Measurements from ENCODE around the gene MOB3B. TPM values are rescaled to one million over a fixed set of nuclear protein-coding genes. Genes with fewer than 3 reads are reported as not detected.

MOB3B gene
- total RNA-seq, 1 experiment from 2014 or later = 2.6 TPM

GRCh38 chr9:27395484-27395921, 134.1 kb downstream of the MOB3B start:
- H4K20me1 ChIP-seq (ENCODE audit: low read length) = no peaks in the 10 kb centered on the region
- H3K27ac ChIP-seq (ENCODE audit: low read length) = no peak overlapping the region
- no peak overlapping the region for H2AFZ ChIP-seq (ENCODE audit: low read length)
- no peaks in the 10 kb centered on the region for H3K79me2 ChIP-seq (ENCODE audit: low read length)
- no peak for DNase-seq
- H3K4me2 ChIP-seq (ENCODE audit: low read length) = no peak overlapping the region
- ATAC-seq = no peak
- no TSS peak for BruUV-seq (replicated peaks)
- H3K9ac ChIP-seq (ENCODE audit: low read length) = no peak overlapping the region
- no peaks in the 10 kb centered on the region for H3F3A ChIP-seq (ENCODE audit: low read length, unreplicated experiment)
- ChIA-PET CTCF (no interaction called here), POLR2A (ENCODE audit: unreplicated experiment) (no interaction called here)
- H3K4me3 ChIP-seq (ENCODE audit: low read length) = no peak overlapping the region
- H3K9me3 ChIP-seq (ENCODE audit: low read length) = no peaks in the 10 kb centered on the region
- H3K4me1 ChIP-seq (ENCODE audit: insufficient read depth, low read length) = peaks cover 7% of the 10 kb centered on the region
- intact Hi-C loops (cut with micrococcal nuclease) = no loop called here
- H3K27me3 ChIP-seq (ENCODE audit: low read length) = no peaks in the 10 kb centered on the region
- H3K9me2 ChIP-seq (replicated peaks; ENCODE audit: low read length) = no peaks in the 10 kb centered on the region
- TF ChIP-seq CTCF (conservative IDR thresholded peaks at IDR 0.05; ENCODE audit: low read depth, low read length) = no peak
- no peak for TF ChIP-seq EZH2 (IDR thresholded peaks at IDR 0.05; ENCODE audit: low read length, unreplicated experiment)
- no peak for TF ChIP-seq EZH2phosphoT487 (IDR thresholded peaks at IDR 0.05; ENCODE audit: borderline replicate concordance, low read length)
- H3K36me3 ChIP-seq (ENCODE audit: low read depth, low read length) = no peaks in the 10 kb centered on the region

GRCh38 chr9:27394826-27395201, 134.8 kb downstream of the MOB3B start:
- no peaks in the 10 kb centered on the region for H3K9me2 ChIP-seq (replicated peaks; ENCODE audit: low read length)
- H3K36me3 ChIP-seq (ENCODE audit: low read depth, low read length) = no peaks in the 10 kb centered on the region
- no peak overlapping the region for H2AFZ ChIP-seq (ENCODE audit: low read length)
- ATAC-seq = no peak
- CTCF ChIA-PET = no interaction called here
- no peaks in the 10 kb centered on the region for H4K20me1 ChIP-seq (ENCODE audit: low read length)
- no TSS peak for BruUV-seq (replicated peaks)
- H3K4me2 ChIP-seq (ENCODE audit: low read length) = no peak overlapping the region
- no peak overlapping the region for H3K27ac ChIP-seq (ENCODE audit: low read length)
- H3K4me3 ChIP-seq (ENCODE audit: low read length) = no peak overlapping the region
- H3F3A ChIP-seq (ENCODE audit: low read length, unreplicated experiment) = no peaks in the 10 kb centered on the region
- POLR2A ChIA-PET (ENCODE audit: unreplicated experiment) = no interaction called here
- no peak for TF ChIP-seq EZH2 (IDR thresholded peaks at IDR 0.05; ENCODE audit: low read length, unreplicated experiment)
- no peak for TF ChIP-seq EZH2phosphoT487 (IDR thresholded peaks at IDR 0.05; ENCODE audit: borderline replicate concordance, low read length)
- no peak for TF ChIP-seq CTCF (conservative IDR thresholded peaks at IDR 0.05; ENCODE audit: low read depth, low read length)
- H3K79me2 ChIP-seq (ENCODE audit: low read length) = no peaks in the 10 kb centered on the region
- intact Hi-C loops (cut with micrococcal nuclease) = no loop called here
- H3K27me3 ChIP-seq (ENCODE audit: low read length) = no peaks in the 10 kb centered on the region
- peaks cover 7% of the 10 kb centered on the region for H3K4me1 ChIP-seq (ENCODE audit: insufficient read depth, low read length)
- no peak overlapping the region for H3K9ac ChIP-seq (ENCODE audit: low read length)
- no peak for DNase-seq
- no peaks in the 10 kb centered on the region for H3K9me3 ChIP-seq (ENCODE audit: low read length)

DNA sequence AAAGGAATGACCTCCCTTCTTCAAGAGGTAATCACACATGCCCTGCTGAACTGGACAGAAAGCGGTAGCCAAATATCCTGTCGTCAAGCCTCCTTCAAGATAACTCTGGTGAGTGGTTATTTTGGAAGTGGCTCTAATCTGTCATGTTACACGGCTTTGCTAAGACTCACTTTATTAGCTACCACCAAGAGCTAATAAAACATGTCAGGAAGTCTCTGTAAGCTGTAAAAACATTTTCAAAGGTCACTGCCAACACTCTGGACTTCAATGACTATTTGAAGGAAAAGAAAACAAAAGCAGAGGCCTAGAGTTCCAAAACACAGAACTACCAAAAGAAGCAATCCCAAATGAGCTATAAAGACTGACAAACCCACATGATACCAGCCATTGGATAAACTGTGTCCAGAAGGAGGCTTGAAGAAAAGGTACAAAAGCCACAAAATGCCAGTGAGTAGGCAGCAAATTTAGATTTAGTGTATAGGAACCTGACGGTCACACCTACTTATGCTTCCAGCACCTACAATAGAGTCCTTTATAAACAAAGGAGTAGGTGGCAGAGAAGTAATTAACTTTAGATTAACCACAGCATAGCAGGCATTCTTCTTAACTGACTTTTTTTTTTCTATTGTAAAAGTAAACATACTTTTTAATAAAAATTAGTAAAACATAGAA, 135.3 kb downstream of the MOB3B start:
- no peak overlapping the region for H3K9ac ChIP-seq (ENCODE audit: low read length)
- no peak overlapping the region for H3K4me2 ChIP-seq (ENCODE audit: low read length)
- no peaks in the 10 kb centered on the region for H3K9me2 ChIP-seq (replicated peaks; ENCODE audit: low read length)
- H4K20me1 ChIP-seq (ENCODE audit: low read length) = no peaks in the 10 kb centered on the region
- H3K27me3 ChIP-seq (ENCODE audit: low read length) = no peaks in the 10 kb centered on the region
- intact Hi-C loops (cut with micrococcal nuclease) = no loop called here
- H3K79me2 ChIP-seq (ENCODE audit: low read length) = no peaks in the 10 kb centered on the region
- no TSS peak for BruUV-seq (replicated peaks)
- ATAC-seq (peak; percentile 90), DNase-seq (peak; percentile 30)
- ChIA-PET CTCF (no interaction called here), POLR2A (ENCODE audit: unreplicated experiment) (interaction anchor here (0.7 kb wide), 2 partner anchors 87 to 135 kb away, joined by 3 to 4 read pairs; partner anchors contain the start of gene MOB3B)
- no peak overlapping the region for H3K27ac ChIP-seq (ENCODE audit: low read length)
- no peak overlapping the region for H2AFZ ChIP-seq (ENCODE audit: low read length)
- no peak overlapping the region for H3K4me3 ChIP-seq (ENCODE audit: low read length)
- H3K9me3 ChIP-seq (ENCODE audit: low read length) = no peaks in the 10 kb centered on the region
- TF ChIP-seq CTCF (conservative IDR thresholded peaks at IDR 0.05; ENCODE audit: low read depth, low read length) (no peak), EZH2phosphoT487 (IDR thresholded peaks at IDR 0.05; ENCODE audit: borderline replicate concordance, low read length) (no peak), EZH2 (IDR thresholded peaks at IDR 0.05; ENCODE audit: low read length, unreplicated experiment) (no peak)
- H3K36me3 ChIP-seq (ENCODE audit: low read depth, low read length) = no peaks in the 10 kb centered on the region
- H3F3A ChIP-seq (ENCODE audit: low read length, unreplicated experiment) = no peaks in the 10 kb centered on the region
- H3K4me1 ChIP-seq (ENCODE audit: insufficient read depth, low read length) = peaks cover 7% of the 10 kb centered on the region

All from PC-3 (cell line).